ENCODE data around the gene FGD5. TPM values are rescaled to one million over a fixed set of nuclear protein-coding genes. Genes with fewer than 3 reads are reported as not detected.

The FGD5 gene
- total and polyA plus RNA-seq, 2 donors from 2014 or later = 18.7 to 40.1 TPM

- Histone ChIP-seq H3K9me3 (ENCODE audit: control insufficient read depth in 2 of 3, insufficient read depth in 1 of 3, low read length in 3 of 3) (no peaks in the 10 kb centered on the region), H3K9ac (ENCODE audit: low read length in 3 of 3) (no peak overlapping the region), H3K4me1 (ENCODE audit: control insufficient read depth in 2 of 3, insufficient read depth in 2 of 3, low read depth in 1 of 3, low read length in 3 of 3) (peaks cover 0 to 4% (median 0%) of the 10 kb centered on the region in 3 donors), H3K4me3 (ENCODE audit: low read length in 3 of 3) (no peak overlapping the region), H3K27me3 (ENCODE audit: control insufficient read depth, insufficient read depth, low read length) (no peaks in the 10 kb centered on the region), H3K36me3 (ENCODE audit: control insufficient read depth in 2 of 3, insufficient read depth in 3 of 3, low read length in 3 of 3) (peaks cover 0 to 7% (median 2%) of the 10 kb centered on the region in 3 donors), H3K27ac (ENCODE audit: low read depth in 2 of 2, low read length in 2 of 2) (no peak overlapping the region)
- peak in 4 of 5 donors; percentile 55 to 89 (median 77) for DNase-seq
- no peak for FAIRE-seq
- intact Hi-C loops (cut with DNase I) = no loop called here
- TF ChIP-seq, protein P1, sequence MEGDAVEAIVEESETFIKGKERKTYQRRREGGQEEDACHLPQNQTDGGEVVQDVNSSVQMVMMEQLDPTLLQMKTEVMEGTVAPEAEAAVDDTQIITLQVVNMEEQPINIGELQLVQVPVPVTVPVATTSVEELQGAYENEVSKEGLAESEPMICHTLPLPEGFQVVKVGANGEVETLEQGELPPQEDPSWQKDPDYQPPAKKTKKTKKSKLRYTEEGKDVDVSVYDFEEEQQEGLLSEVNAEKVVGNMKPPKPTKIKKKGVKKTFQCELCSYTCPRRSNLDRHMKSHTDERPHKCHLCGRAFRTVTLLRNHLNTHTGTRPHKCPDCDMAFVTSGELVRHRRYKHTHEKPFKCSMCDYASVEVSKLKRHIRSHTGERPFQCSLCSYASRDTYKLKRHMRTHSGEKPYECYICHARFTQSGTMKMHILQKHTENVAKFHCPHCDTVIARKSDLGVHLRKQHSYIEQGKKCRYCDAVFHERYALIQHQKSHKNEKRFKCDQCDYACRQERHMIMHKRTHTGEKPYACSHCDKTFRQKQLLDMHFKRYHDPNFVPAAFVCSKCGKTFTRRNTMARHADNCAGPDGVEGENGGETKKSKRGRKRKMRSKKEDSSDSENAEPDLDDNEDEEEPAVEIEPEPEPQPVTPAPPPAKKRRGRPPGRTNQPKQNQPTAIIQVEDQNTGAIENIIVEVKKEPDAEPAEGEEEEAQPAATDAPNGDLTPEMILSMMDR (IDR thresholded peaks at IDR 0.05; ENCODE audit: borderline replicate concordance, extremely low read depth, insufficient read depth) = peak; percentile 60
These were observed 107.2 kb downstream of the FGD5 start for GRCh38 chr3:14925729-14926591.

GRCh38 chr3:14926592-14926991 is 107.8 kb downstream of the FGD5 start:
- no peaks in the 10 kb centered on the region for H3K9me3 ChIP-seq (ENCODE audit: control insufficient read depth in 2 of 3, insufficient read depth in 1 of 3, low read length in 3 of 3)
- intact Hi-C loops (cut with DNase I) = no loop called here
- H3K27me3 ChIP-seq (ENCODE audit: control insufficient read depth, insufficient read depth, low read length) = no peaks in the 10 kb centered on the region
- no peak overlapping the region for H3K9ac ChIP-seq (ENCODE audit: low read length in 3 of 3)
- no peaks in the 10 kb centered on the region for H3K4me1 ChIP-seq (ENCODE audit: control insufficient read depth in 2 of 3, insufficient read depth in 2 of 3, low read depth in 1 of 3, low read length in 3 of 3)
- FAIRE-seq = no peak
- no peak overlapping the region for H3K4me3 ChIP-seq (ENCODE audit: low read length in 3 of 3)
- DNase-seq = no peak
- H3K36me3 ChIP-seq (ENCODE audit: control insufficient read depth in 2 of 3, insufficient read depth in 3 of 3, low read length in 3 of 3) = peaks cover 0 to 7% (median 2%) of the 10 kb centered on the region in 3 donors
- no peak overlapping the region for H3K27ac ChIP-seq (ENCODE audit: low read depth in 2 of 2, low read length in 2 of 2)
- TF ChIP-seq, protein P1 (IDR thresholded peaks at IDR 0.05; ENCODE audit: borderline replicate concordance, extremely low read depth, insufficient read depth) = no peak

DNA sequence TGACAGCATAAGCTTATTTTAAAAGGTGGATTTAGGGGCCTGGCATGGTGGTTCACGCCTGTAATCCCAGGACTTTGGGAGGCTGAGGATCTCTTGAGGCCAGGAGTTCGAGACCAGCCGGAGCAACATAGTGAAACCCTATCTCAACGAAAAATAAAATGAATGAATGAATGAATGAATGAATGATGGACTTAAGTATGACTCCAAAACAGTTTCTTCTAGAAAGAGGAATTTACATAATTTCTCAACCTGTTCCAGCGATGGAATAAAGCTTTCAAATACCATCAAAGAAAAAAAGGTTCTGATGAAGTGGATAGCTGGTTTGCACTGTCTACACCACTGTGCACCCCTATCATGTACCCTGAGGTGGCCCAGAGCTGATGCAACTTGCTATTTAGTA is 108.5 kb downstream of the FGD5 start:
- TF ChIP-seq, protein P1 (IDR thresholded peaks at IDR 0.05; ENCODE audit: borderline replicate concordance, extremely low read depth, insufficient read depth) = no peak

More for the DNA sequence above, 108.5 kb downstream of the FGD5 start:
- H3K4me3 ChIP-seq (ENCODE audit: low read length in 3 of 3) = no peak overlapping the region
- no peak overlapping the region for H3K9ac ChIP-seq (ENCODE audit: low read length in 3 of 3)
- peaks cover 0 to 7% (median 2%) of the 10 kb centered on the region in 3 donors for H3K36me3 ChIP-seq (ENCODE audit: control insufficient read depth in 2 of 3, insufficient read depth in 3 of 3, low read length in 3 of 3)
- no peak for DNase-seq
- H3K9me3 ChIP-seq (ENCODE audit: control insufficient read depth in 2 of 3, insufficient read depth in 1 of 3, low read length in 3 of 3) = no peaks in the 10 kb centered on the region
- H3K27ac ChIP-seq (ENCODE audit: low read depth in 2 of 2, low read length in 2 of 2) = no peak overlapping the region
- H3K27me3 ChIP-seq (ENCODE audit: control insufficient read depth, insufficient read depth, low read length) = no peaks in the 10 kb centered on the region
- no peaks in the 10 kb centered on the region for H3K4me1 ChIP-seq (ENCODE audit: control insufficient read depth in 2 of 3, insufficient read depth in 2 of 3, low read depth in 1 of 3, low read length in 3 of 3)
- intact Hi-C loops (cut with DNase I) = no loop called here
- FAIRE-seq = no peak

Measured in kidney (tissue), 14 donors.